Gastrocnemius medialis (tissue), 4 donors: ENCODE results near the gene TRAM1L1. TPM values are rescaled to one million over a fixed set of nuclear protein-coding genes. Genes with fewer than 3 reads are reported as not detected.

Experiments
- ATAC-seq, 2 donors: fragments of 150-250 bp; one replicate each; pipeline ENCODE4 v1.9.1; 2016
- DNase-seq, 2 donors: peaks; one replicate each; pipeline ENCODE4 v3.0.0-alpha.2; 2019
- H3K27ac ChIP-seq, 4 donors: fragments of 200-600 bp; sonication (generic); 1 replicate in 1 of 4; 2 replicates in 3 of 4; pipeline ENCODE4 v1.5.1; 2016 to 2018; ENCODE audit warnings: mild to moderate bottlenecking in 2 of 4, moderate library complexity in 1 of 4
- H3K27me3 ChIP-seq, 3 donors: fragments of 200-600 bp; sonication (generic) in 2 of 3; 1 replicate in 1 of 3; 2 replicates in 2 of 3; pipeline versions ENCODE4 v1.5.1 to v1.6.0; 2016 to 2019; ENCODE audit warnings: mild to moderate bottlenecking in 1 of 3, moderate library complexity in 1 of 3
- H3K36me3 ChIP-seq, 2 donors: fragments of 200-600 bp; sonication (generic) in 1 of 2; one replicate each; pipeline ENCODE4 v1.5.1; 2017 to 2018
- H3K4me1 ChIP-seq, 2 donors: fragments of 200-600 bp; sonication (generic) in 1 of 2; one replicate each; pipeline ENCODE4 v1.5.1; 2016 to 2017; ENCODE audit warnings: mild to moderate bottlenecking in 2 of 2
- H3K4me3 ChIP-seq, 4 donors: fragments of 200-600 bp; sonication (generic) in 3 of 4; 1 replicate in 1 of 4; 2 replicates in 3 of 4; pipeline ENCODE4 v1.5.1; 2016 to 2019; ENCODE audit warnings: mild to moderate bottlenecking in 2 of 4
- H3K9me3 ChIP-seq, 3 donors: fragments of 200-600 bp; sonication (generic) in 2 of 3; 1 replicate in 1 of 3; 2 replicates in 2 of 3; pipeline ENCODE4 v1.5.1; 2016 to 2019
- POLR2A ChIP-seq, 2 donors: fragments of 450-650 bp; IDR thresholded peaks; one replicate each; pipeline ENCODE4 v1.6.1; 2017; ENCODE audit warnings: antibody characterized with exemption in 2 of 2, mild to moderate bottlenecking in 2 of 2, moderate library complexity in 2 of 2
- in situ Hi-C, 4 donors: fragments of 200-750 bp; cut with MboI; loops; one replicate each; pipeline versions ENCODE4 v1.15.0 to v1.8.0; 2017; ENCODE audit warnings: low sequenced_read_pairs in 4 of 4
- intact Hi-C: fragments of 100-400 bp; cut with DNase I; formaldehyde crosslinking; loops from one replicate; pipeline ENCODE4 v1.15.1; 2023; ENCODE audit warnings: low total_unique reads
- total RNA-seq, 4 donors: library from RNA; depleted of rRNA; stranded (reverse); fragments of >200 nt; gene quantifications; one replicate each; pipeline versions ENCODE4 v1.1.0 to v1.2.3, GENCODE V29; 2016
- TF ChIP-seq, protein P1 (sequence below), 5 experiments: fragments of 450-650 bp in 3 of 5; fragments of 200-600 bp in 2 of 5; sonication (generic) in 2 of 5; IDR thresholded peaks in 4 of 5; conservative IDR thresholded peaks in 1 of 5; 1 replicate in 4 of 5; 2 replicates in 1 of 5; pipeline ENCODE4 v1.5.1; 2016 to 2019; ENCODE audit warnings: antibody characterized with exemption in 5 of 5, mild to moderate bottlenecking in 3 of 5, moderate library complexity in 3 of 5

Gene TRAM1L1
- total RNA-seq, result under 1 TPM in 2 of 4 donors, not detected in 2; 0.18 to 0.32 TPM

DNA sequence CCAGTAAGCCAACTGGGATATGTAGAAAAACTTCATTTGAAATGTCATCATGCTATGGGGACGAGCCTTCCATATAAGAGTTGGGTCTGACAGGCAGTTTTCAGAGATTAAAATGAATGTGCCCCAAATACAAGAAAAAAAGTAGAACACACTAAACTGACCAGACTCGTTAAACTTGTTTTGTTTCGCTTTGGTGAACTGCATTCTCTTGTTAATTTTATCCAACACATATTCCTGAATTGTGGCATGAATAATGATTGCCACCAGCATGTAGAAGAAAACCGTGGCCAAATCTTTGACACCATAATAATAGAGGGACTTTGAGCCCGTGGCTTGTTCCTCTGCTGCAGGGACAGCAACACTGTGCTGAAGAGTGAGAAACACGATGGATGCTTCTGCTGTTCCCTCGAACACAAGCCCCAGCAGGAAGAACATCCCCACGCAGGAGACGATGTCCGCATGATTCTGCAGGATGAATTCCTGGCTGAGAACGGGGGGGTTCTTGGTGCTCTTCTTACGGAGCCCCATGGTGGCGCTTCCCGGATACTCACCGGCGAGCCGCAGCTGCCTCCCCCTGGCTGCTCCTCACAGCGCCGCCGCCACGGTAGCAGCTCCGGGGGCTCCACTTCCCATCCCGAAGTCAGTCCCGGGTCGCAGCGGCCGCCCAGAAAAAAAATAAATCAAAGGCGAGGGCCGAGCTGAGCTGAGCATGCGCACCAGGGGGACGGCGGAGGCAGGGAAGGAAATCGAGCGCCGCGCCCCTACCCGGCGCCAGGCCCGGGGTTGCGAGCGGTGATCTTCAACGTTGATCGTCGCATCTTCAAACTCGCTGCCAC, at the start of gene TRAM1L1:
TRAM1L1 (minus strand) TSS at position 711 of the 836 bp plus-strand sequence; CDS start at position 528, 183 bp downstream.
- no peaks in the 10 kb centered on the region for H3K9me3 ChIP-seq
- H3K27ac ChIP-seq, result no peak within 1 kb of the TSS
- peak within 1 kb of the TSS; percentile 40 to 62 (median 58) for H3K4me3 ChIP-seq
- DNase-seq (no peak), ATAC-seq (no peak)
- H3K27me3 ChIP-seq, result peaks cover 0 to 3% (median 0%) of the 10 kb centered on the region in 3 donors
- in situ Hi-C loops, result no loop called here
- no peaks in the 10 kb centered on the region for H3K36me3 ChIP-seq
- H3K4me1 ChIP-seq, result no peaks in the 10 kb centered on the region
- intact Hi-C loops, result no loop called here
- TF ChIP-seq POLR2A (IDR thresholded peaks at IDR 0.05), result no peak
- TF ChIP-seq, protein P1, sequence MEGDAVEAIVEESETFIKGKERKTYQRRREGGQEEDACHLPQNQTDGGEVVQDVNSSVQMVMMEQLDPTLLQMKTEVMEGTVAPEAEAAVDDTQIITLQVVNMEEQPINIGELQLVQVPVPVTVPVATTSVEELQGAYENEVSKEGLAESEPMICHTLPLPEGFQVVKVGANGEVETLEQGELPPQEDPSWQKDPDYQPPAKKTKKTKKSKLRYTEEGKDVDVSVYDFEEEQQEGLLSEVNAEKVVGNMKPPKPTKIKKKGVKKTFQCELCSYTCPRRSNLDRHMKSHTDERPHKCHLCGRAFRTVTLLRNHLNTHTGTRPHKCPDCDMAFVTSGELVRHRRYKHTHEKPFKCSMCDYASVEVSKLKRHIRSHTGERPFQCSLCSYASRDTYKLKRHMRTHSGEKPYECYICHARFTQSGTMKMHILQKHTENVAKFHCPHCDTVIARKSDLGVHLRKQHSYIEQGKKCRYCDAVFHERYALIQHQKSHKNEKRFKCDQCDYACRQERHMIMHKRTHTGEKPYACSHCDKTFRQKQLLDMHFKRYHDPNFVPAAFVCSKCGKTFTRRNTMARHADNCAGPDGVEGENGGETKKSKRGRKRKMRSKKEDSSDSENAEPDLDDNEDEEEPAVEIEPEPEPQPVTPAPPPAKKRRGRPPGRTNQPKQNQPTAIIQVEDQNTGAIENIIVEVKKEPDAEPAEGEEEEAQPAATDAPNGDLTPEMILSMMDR (IDR thresholded peaks at IDR 0.05 in 4 of 5, conservative IDR thresholded peaks at IDR 0.05 in 1 of 5), result no peak

DNA sequence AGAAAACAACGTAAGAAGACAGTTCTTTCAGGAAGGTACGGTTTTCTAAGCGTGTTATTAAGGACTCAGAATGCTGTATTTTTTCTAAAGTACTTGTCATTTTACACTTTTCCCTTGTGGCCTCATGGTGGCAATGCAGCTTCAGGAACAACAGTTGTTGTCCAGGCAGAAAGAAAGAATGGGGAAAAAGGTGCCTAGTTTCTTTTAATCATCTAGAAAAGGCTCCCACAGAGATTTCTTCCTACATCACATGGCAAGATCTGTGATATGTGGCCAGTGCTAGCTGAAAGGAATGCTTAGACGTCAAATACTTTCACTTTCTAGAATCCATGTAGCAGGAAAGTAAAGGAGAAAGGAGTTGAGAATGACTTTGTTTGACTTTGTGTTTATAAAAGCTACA, 49.0 kb upstream of the TRAM1L1 start:
- H3K4me1 ChIP-seq, result no peaks in the 10 kb centered on the region
- no peak for TF ChIP-seq POLR2A (IDR thresholded peaks at IDR 0.05)
- TF ChIP-seq, protein P1 (IDR thresholded peaks at IDR 0.05 in 4 of 5, conservative IDR thresholded peaks at IDR 0.05 in 1 of 5), result no peak
- DNase-seq (no peak), ATAC-seq (no peak)
- no peaks in the 10 kb centered on the region for H3K27me3 ChIP-seq
- H3K4me3 ChIP-seq, result no peak overlapping the region
- in situ Hi-C loops, result no loop called here
- H3K36me3 ChIP-seq, result no peaks in the 10 kb centered on the region
- no peak overlapping the region for H3K27ac ChIP-seq
- no peaks in the 10 kb centered on the region for H3K9me3 ChIP-seq
- intact Hi-C loops, result no loop called here

DNA sequence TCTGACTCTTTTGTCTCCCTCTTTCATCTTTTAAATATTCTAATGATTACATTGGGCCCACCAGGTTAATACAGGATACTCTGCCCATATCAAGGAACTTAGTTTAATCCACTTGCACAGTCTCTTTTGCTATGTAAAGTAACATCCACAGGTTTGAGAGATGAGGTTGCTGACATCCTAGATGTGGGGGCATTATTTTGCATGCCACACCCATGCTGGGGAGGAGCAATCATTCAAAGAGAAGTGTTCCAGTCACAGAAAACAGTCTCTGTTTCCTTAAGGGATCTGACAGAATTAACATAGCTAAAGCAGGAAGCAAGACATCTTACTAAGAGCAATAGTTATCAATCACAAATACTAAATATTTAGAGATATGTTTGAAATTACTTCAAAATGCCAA, 11.5 kb upstream of the TRAM1L1 start:
- no peaks in the 10 kb centered on the region for H3K4me1 ChIP-seq
- ATAC-seq (no peak), DNase-seq (no peak)
- no peaks in the 10 kb centered on the region for H3K36me3 ChIP-seq
- in situ Hi-C loops (no loop called here), intact Hi-C loops (no loop called here)
- no peak for TF ChIP-seq POLR2A (IDR thresholded peaks at IDR 0.05)
- TF ChIP-seq, protein P1 (IDR thresholded peaks at IDR 0.05 in 4 of 5, conservative IDR thresholded peaks at IDR 0.05 in 1 of 5), result no peak
- no peak overlapping the region for H3K27ac ChIP-seq
- H3K27me3 ChIP-seq, result no peaks in the 10 kb centered on the region
- H3K4me3 ChIP-seq, result no peak overlapping the region
- no peaks in the 10 kb centered on the region for H3K9me3 ChIP-seq

DNA sequence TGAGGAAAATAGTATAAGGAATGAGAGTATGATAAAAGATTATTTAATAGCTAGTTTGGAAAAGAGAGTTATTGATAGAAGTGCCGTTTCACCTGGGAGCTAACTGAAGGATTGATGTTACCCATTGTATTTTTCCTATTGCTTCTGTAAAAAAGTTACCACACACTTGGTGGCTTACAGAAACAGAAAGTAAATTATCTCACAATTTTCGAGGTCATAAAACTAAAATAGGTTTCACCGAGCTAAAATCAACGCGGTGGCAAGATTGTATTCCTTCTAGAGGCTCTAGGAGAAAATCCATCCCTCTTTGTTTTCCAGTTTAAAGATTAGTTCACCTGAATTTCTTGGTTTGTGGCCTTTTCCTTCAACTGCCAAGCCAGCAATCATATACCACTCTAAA, 11.1 kb upstream of the TRAM1L1 start:
- in situ Hi-C loops (no loop called here), intact Hi-C loops (no loop called here)
- DNase-seq, result no peak
- H3K4me3 ChIP-seq, result no peak overlapping the region
- no peaks in the 10 kb centered on the region for H3K4me1 ChIP-seq
- no peaks in the 10 kb centered on the region for H3K9me3 ChIP-seq
- H3K36me3 ChIP-seq, result no peaks in the 10 kb centered on the region
- TF ChIP-seq, protein P1 (IDR thresholded peaks at IDR 0.05 in 4 of 5, conservative IDR thresholded peaks at IDR 0.05 in 1 of 5), result no peak
- no peak for TF ChIP-seq POLR2A (IDR thresholded peaks at IDR 0.05)
- H3K27ac ChIP-seq, result no peak overlapping the region
- no peaks in the 10 kb centered on the region for H3K27me3 ChIP-seq
- ATAC-seq, result no peak
